ENCODE results near the gene MAP3K19.

The MAP3K19 gene

DNA sequence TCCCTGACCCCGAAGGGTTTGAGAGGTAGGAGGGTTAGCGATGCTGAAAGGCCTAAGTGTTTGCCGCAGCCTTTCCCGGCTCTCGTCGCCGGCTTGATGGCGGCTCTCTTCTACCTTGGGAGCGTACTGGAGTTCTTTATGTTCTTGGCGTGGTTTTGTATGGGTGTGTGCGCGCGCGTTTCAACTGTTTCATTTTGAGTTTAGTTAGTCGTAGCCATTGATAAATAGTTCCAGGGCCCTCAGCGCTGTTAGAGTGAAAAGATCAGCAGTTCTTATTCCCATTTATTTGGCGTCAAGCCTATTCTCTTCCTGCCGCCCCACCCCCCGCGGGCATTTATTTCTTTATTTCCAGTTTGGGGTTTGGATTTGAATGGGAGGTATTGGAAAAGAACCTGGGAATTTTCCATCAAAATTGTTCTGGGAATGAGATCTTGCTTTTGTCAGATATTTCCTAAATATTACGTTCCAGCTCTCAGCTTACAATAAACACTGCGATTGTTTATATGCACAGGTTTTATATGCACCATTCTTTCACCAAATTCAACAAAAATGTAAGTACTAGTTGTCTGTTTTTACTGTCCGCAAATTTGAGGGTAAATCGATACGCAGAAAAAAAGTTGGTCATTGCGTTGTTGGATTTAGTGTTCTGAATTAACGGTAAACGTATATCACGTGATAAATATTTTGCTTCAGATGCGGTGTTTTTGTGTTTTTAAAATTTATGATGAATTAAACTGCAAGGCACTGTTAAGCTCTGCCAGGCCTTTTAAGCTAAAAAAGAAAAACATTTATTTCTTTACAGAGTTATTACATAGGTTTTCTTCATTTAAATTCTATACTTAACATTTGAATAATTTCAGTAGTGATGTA, 127.7 kb downstream of the MAP3K19 start:
- peaks cover 4 to 23% of the 10 kb centered on the region in 2 experiments; a peak in 2 of 3 replicates for H3K36me3 ChIP-seq (ENCODE audit: control insufficient read depth in 2 of 2, insufficient read depth in 1 of 2, low read length in 2 of 2)
- peaks cover 2% of the 10 kb centered on the region; the same call in 1 of the 2 replicates for H3K4me1 ChIP-seq (ENCODE audit: control insufficient read depth, insufficient read depth, low read length)
- H3K9me3 ChIP-seq (ENCODE audit: control insufficient read depth, insufficient read depth, low read depth, low read length) = no peaks in the 10 kb centered on the region
- TF ChIP-seq SP2 (tag by site-specific recombination; IDR thresholded peaks at IDR 0.05) = peak; percentile 44; the same call in 1 of the 2 replicates
- TF ChIP-seq SCRT1 (tag by site-specific recombination; IDR thresholded peaks at IDR 0.05; ENCODE audit: borderline replicate concordance) = no peak
- peak; percentile 99 for TF ChIP-seq ZNF660 (tag by site-specific recombination; IDR thresholded peaks at IDR 0.05)
- TF ChIP-seq ZNF202 (tag by site-specific recombination; IDR thresholded peaks at IDR 0.05; ENCODE audit: borderline replicate concordance) = no peak
- TF ChIP-seq IKZF3 (tag by site-specific recombination; IDR thresholded peaks at IDR 0.05) = peak; percentile 56; the same call in 1 of the 2 replicates
- TF ChIP-seq ZSCAN30 (tag by site-specific recombination; IDR thresholded peaks at IDR 0.05) = 0 out of 2 replicates have a peak, but pooled peaks have one; percentile 5
- TF ChIP-seq ZNF350 (tag by site-specific recombination; IDR thresholded peaks at IDR 0.05) = no peak
- 0 out of 2 replicates have a peak, but pooled peaks have one; percentile 17 for TF ChIP-seq ZNF335 (tag by site-specific recombination; conservative IDR thresholded peaks at IDR 0.05)
- no peak for TF ChIP-seq KLF10 (tag by site-specific recombination; IDR thresholded peaks at IDR 0.05)
- H3K27ac ChIP-seq (ENCODE audit: extremely low read depth, low read depth, low read length) = peak overlapping the region; percentile 97
- ChIA-PET CTCF (interaction anchor here (0.7 kb wide), 1 partner anchor 244 kb away, joined by 3 read pairs; no protein-coding TSS in a partner anchor), POLR2A (interaction anchor here (1.0 to 1.5 kb wide), 2 partner anchors 9 to 43 kb away, joined by 3 to 4 read pairs; no protein-coding TSS in a partner anchor)
- H3K4me3 ChIP-seq (ENCODE audit: low read depth, low read length) = peak overlapping the region; percentile 99

- CTCF ChIA-PET = no interaction called here
- Histone ChIP-seq H3K4me3 (ENCODE audit: low read depth, low read length) (peak within 1 kb of the TSS; percentile 99), H3K36me3 (ENCODE audit: control insufficient read depth in 2 of 2, insufficient read depth in 1 of 2, low read length in 2 of 2) (peaks cover 0 to 16% of the 10 kb centered on the region in 2 experiments; a peak in 1 of 3 replicates), H3K9me3 (ENCODE audit: control insufficient read depth, insufficient read depth, low read depth, low read length) (no peaks in the 10 kb centered on the region), H3K4me1 (ENCODE audit: control insufficient read depth, insufficient read depth, low read length) (peaks cover 2% of the 10 kb centered on the region; the same call in 1 of the 2 replicates), H3K27ac (ENCODE audit: extremely low read depth, low read depth, low read length) (peak within 1 kb of the TSS; percentile 97)
- POLR2A ChIA-PET = interaction anchor here (0.9 to 1.5 kb wide), 3 partner anchors 10 to 44 kb away, joined by 3 to 4 read pairs (median 3); no protein-coding TSS in a partner anchor
- TF ChIP-seq ZNF513 (tag by site-specific recombination; IDR thresholded peaks at IDR 0.05) = no peak
- no peak for TF ChIP-seq ZNF140 (tag by site-specific recombination; IDR thresholded peaks at IDR 0.05)
- TF ChIP-seq GLIS1 (tag by site-specific recombination; IDR thresholded peaks at IDR 0.05) = peak; percentile 67
- TF ChIP-seq ZNF624 (tag by site-specific recombination; IDR thresholded peaks at IDR 0.05) = no peak
- TF ChIP-seq, protein P1, sequence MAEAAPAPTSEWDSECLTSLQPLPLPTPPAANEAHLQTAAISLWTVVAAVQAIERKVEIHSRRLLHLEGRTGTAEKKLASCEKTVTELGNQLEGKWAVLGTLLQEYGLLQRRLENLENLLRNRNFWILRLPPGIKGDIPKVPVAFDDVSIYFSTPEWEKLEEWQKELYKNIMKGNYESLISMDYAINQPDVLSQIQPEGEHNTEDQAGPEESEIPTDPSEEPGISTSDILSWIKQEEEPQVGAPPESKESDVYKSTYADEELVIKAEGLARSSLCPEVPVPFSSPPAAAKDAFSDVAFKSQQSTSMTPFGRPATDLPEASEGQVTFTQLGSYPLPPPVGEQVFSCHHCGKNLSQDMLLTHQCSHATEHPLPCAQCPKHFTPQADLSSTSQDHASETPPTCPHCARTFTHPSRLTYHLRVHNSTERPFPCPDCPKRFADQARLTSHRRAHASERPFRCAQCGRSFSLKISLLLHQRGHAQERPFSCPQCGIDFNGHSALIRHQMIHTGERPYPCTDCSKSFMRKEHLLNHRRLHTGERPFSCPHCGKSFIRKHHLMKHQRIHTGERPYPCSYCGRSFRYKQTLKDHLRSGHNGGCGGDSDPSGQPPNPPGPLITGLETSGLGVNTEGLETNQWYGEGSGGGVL (tag by site-specific recombination; IDR thresholded peaks at IDR 0.05) = peak; percentile 26
- TF ChIP-seq ZNF335 (tag by site-specific recombination; conservative IDR thresholded peaks at IDR 0.05) = peak; percentile 83
- TF ChIP-seq YY1 (tag by site-specific recombination; IDR thresholded peaks at IDR 0.05) = peak; percentile 92
- no peak for TF ChIP-seq ZBTB21 (tag by site-specific recombination; IDR thresholded peaks at IDR 0.05)
- peak; percentile 92 for TF ChIP-seq KLF7 (tag by site-specific recombination; IDR thresholded peaks at IDR 0.05; ENCODE audit: borderline replicate concordance)
- no peak for TF ChIP-seq ZNF223 (tag by site-specific recombination; IDR thresholded peaks at IDR 0.05)
- no peak for TF ChIP-seq HIC1 (tag by site-specific recombination; IDR thresholded peaks at IDR 0.05)
- TF ChIP-seq, protein P2, sequence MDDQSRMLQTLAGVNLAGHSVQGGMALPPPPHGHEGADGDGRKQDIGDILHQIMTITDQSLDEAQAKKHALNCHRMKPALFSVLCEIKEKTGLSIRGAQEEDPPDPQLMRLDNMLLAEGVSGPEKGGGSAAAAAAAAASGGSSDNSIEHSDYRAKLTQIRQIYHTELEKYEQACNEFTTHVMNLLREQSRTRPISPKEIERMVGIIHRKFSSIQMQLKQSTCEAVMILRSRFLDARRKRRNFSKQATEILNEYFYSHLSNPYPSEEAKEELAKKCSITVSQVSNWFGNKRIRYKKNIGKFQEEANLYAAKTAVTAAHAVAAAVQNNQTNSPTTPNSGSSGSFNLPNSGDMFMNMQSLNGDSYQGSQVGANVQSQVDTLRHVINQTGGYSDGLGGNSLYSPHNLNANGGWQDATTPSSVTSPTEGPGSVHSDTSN (CRISPR knock-in tag; IDR thresholded peaks at IDR 0.05) = peak; percentile 76
- peak; percentile 68 for TF ChIP-seq CTCF (tag by site-specific recombination; IDR thresholded peaks at IDR 0.05)
- TF ChIP-seq ZNF600 (tag by site-specific recombination; IDR thresholded peaks at IDR 0.05) = no peak
- TF ChIP-seq ZNF366 (tag by site-specific recombination; conservative IDR thresholded peaks at IDR 0.05) = peak; percentile 88
Measured at GRCh38 chr2:134918526-134919340, 128.5 kb downstream of the MAP3K19 start, which contains the start of gene CCNT2. TSS of gene CCNT2 (plus strand) at chr2:134918822. CDS start at chr2:134918855, 33 bp downstream.

Measured in HEK293 (cell line).